ENCODE measurements around the gene MAD1L1.

The MAD1L1 gene

GRCh38 chr7:1989049-1989860 is 243.5 kb downstream of the MAD1L1 start:
- Histone ChIP-seq H3K27ac (ENCODE audit: low read length) (no peak overlapping the region), H3K4me1 (ENCODE audit: insufficient read depth, low read length) (no peaks in the 10 kb centered on the region), H3K9me3 (ENCODE audit: insufficient read depth, low read depth, low read length) (no peaks in the 10 kb centered on the region), H3K36me3 (ENCODE audit: insufficient read depth, low read depth, low read length) (no peaks in the 10 kb centered on the region), H3K27me3 (ENCODE audit: insufficient read depth, low read length) (no peaks in the 10 kb centered on the region), H3K4me3 (ENCODE audit: low read length) (no peak overlapping the region), H3K9ac (ENCODE audit: low read depth, low read length) (no peak overlapping the region)

DNA sequence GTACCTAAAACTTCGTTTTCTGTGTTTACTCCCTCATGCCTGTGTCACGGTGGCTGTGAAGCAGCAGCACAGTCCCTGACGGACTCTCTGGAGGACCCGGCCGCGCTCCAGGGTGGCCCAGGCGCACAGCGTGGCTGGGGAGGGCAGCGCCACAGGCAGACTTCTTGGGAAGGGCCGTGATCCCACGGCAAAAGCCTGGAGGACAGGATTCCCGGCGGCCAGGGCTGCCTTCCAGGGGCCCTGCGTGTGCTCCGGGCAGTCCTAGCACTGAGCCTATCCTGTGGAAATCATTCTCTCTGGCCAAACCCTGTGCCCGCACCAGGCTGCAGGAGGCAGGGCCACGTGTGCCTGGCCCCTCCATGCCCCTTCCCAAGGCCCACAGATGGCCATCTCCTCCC is 244.2 kb downstream of the MAD1L1 start:
- H3K36me3 ChIP-seq (ENCODE audit: insufficient read depth, low read depth, low read length) = no peaks in the 10 kb centered on the region
- no peak overlapping the region for H3K9ac ChIP-seq (ENCODE audit: low read depth, low read length)
- H3K4me3 ChIP-seq (ENCODE audit: low read length) = no peak overlapping the region
- H3K4me1 ChIP-seq (ENCODE audit: insufficient read depth, low read length) = no peaks in the 10 kb centered on the region
- no peaks in the 10 kb centered on the region for H3K9me3 ChIP-seq (ENCODE audit: insufficient read depth, low read depth, low read length)
- no peaks in the 10 kb centered on the region for H3K27me3 ChIP-seq (ENCODE audit: insufficient read depth, low read length)
- H3K27ac ChIP-seq (ENCODE audit: low read length) = no peak overlapping the region

DNA sequence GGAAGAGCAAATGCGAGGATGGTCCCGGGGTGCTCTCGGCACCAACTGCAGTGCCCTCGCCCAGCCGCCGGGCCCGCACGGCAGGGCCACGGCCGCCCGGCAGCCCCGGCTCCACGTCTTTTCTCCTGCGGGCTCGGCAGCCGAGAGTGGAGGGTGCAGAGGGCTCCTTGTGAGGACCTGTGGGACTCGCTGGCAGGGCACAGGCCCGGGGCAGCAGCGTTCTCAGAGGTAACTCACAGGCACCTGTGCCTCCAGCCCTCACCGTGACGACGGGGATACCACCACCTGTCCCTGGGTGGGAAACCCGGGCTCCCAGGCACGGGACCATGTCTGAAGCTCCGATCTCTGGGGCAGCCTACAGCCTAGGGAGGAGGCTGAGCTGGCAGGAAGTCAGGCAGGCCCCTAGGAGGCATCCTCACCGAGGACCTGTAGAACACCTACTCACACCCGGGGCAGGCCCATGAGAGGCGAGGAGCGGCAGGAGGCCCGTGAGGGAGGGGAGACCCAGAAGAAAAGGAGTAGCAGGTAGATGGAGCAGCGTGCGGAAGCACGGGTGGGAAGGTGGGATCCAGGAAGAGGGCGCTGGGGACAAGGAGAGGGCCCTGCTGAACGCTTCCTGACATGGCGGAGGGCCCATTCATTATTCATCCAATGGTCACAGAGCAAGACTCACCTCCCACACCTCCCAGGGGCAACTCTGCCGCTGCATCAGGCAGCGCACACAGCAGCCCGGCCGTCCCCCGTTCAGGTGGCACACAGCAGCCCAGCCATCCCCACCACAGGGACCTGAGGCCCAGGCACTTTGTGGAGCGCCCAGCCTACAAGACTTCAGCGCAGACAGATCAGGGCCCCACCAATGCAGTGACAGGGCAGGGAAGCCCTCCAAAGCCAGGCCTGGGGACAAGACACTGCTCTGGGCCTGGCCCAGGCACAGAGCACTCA is 244.9 kb downstream of the MAD1L1 start:
- no peaks in the 10 kb centered on the region for H3K27me3 ChIP-seq (ENCODE audit: insufficient read depth, low read length)
- H3K4me3 ChIP-seq (ENCODE audit: low read length) = no peak overlapping the region
- no peak overlapping the region for H3K27ac ChIP-seq (ENCODE audit: low read length)
- no peaks in the 10 kb centered on the region for H3K4me1 ChIP-seq (ENCODE audit: insufficient read depth, low read length)
- H3K9ac ChIP-seq (ENCODE audit: low read depth, low read length) = no peak overlapping the region
- H3K9me3 ChIP-seq (ENCODE audit: insufficient read depth, low read depth, low read length) = no peaks in the 10 kb centered on the region
- no peaks in the 10 kb centered on the region for H3K36me3 ChIP-seq (ENCODE audit: insufficient read depth, low read depth, low read length)

DNA sequence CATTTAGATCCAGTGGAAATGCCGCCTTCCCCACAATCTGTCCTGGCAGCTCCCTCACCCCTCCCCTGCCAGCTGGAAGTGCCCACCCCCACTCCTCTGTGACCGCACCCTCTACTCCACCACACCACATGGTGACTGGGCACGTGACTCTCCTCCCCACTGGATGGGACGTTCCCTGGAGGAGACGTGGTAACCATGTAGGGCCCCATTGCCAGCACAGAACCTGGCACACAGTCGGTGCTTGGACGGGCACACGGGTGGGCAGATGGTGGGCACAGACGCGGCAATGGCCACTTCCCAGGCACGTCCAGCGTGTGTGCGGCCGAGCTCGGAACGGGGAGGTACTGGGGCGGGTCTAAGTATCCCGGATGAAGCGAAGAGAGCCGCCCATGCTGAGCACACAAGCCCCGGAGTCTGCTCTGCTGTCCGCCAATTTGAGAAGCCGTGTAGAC is 245.6 kb downstream of the MAD1L1 start:
- Histone ChIP-seq H3K9me3 (ENCODE audit: insufficient read depth, low read depth, low read length) (no peaks in the 10 kb centered on the region), H3K4me3 (ENCODE audit: low read length) (no peak overlapping the region), H3K9ac (ENCODE audit: low read depth, low read length) (no peak overlapping the region), H3K27ac (ENCODE audit: low read length) (no peak overlapping the region), H3K27me3 (ENCODE audit: insufficient read depth, low read length) (no peaks in the 10 kb centered on the region), H3K4me1 (ENCODE audit: insufficient read depth, low read length) (no peaks in the 10 kb centered on the region), H3K36me3 (ENCODE audit: insufficient read depth, low read depth, low read length) (no peaks in the 10 kb centered on the region)

DNA sequence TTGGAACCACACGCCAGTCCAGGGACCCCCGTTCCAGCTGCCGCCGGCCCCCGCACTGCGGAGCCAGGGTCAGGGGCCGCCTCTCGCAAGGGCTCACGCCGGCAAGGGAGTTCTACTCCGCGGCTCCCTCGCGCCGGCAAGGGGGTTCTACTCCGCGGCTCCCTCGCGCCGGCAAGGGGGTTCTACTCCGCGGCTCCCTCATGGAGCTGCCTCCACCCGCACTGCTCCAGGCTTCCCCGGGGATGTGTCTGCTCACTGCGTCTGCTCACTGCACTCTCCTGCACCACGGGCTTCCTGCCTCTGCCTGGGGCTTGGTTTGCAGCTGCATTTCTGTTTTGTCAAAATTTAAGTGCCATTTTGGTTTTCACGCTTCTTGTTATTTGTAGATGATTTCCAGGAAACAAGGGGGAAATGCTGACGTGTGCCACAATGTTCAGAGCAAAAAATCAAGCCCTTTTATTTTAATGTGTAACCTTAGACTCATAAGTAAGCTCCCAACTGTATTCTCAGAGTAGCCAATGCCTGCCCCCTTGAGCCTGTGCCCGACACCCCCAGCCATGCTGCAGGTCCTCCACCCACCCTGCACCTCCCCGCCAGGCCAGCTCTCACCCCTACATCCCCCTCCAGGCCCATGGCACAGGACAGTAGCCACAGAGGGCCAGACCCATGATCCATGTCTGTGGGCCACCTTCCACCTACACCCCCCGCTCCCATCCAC is 246.2 kb downstream of the MAD1L1 start:
- H3K36me3 ChIP-seq (ENCODE audit: insufficient read depth, low read depth, low read length) = no peaks in the 10 kb centered on the region
- no peaks in the 10 kb centered on the region for H3K4me1 ChIP-seq (ENCODE audit: insufficient read depth, low read length)
- H3K27ac ChIP-seq (ENCODE audit: low read length) = no peak overlapping the region
- H3K27me3 ChIP-seq (ENCODE audit: insufficient read depth, low read length) = no peaks in the 10 kb centered on the region
- H3K9ac ChIP-seq (ENCODE audit: low read depth, low read length) = no peak overlapping the region
- H3K9me3 ChIP-seq (ENCODE audit: insufficient read depth, low read depth, low read length) = no peaks in the 10 kb centered on the region
- H3K4me3 ChIP-seq (ENCODE audit: low read length) = no peak overlapping the region

DNA sequence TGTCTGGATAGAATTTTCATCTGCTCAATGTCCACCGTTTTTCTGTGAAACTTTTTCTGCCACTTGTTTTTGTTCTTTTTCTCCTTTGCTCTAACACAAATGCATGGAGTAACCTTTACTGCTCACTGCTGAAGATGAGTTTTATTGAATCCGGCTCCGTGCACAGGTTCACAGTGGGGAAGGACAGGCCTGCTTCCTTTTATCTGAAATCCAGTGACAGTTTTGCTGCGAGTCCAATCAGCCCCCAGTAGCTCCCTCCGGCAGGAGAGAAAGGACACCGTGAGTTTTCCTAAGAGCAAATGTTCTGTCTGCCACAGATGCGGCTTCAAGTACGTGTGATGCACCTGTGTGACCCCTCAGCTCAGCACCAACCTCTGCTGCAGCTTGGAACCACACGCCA is 246.8 kb downstream of the MAD1L1 start:
- H3K27ac ChIP-seq (ENCODE audit: low read length) = no peak overlapping the region
- H3K4me3 ChIP-seq (ENCODE audit: low read length) = no peak overlapping the region
- H3K4me1 ChIP-seq (ENCODE audit: insufficient read depth, low read length) = no peaks in the 10 kb centered on the region
- H3K36me3 ChIP-seq (ENCODE audit: insufficient read depth, low read depth, low read length) = no peaks in the 10 kb centered on the region
- no peak overlapping the region for H3K9ac ChIP-seq (ENCODE audit: low read depth, low read length)
- H3K9me3 ChIP-seq (ENCODE audit: insufficient read depth, low read depth, low read length) = no peaks in the 10 kb centered on the region
- H3K27me3 ChIP-seq (ENCODE audit: insufficient read depth, low read length) = no peaks in the 10 kb centered on the region

DNA sequence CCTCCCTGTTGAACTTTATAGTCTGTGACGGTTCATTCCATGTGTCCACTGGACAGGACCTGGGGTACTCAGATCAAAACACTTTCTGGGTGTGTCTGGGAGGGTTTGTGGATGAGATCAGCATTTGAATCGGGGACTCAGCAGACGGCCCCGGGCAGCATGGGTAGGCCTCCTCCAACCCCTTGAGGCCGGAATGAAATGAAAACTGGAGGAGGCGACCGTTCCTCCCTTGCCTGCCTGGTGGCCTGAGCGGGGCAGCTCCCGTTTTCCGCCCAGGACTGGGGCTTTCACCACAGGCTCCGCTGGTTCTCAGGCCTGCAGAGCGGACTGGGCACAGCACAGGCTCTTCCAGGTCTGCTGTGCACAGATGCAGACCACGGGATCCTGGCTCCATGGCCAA is 247.7 kb downstream of the MAD1L1 start:
- no peaks in the 10 kb centered on the region for H3K36me3 ChIP-seq (ENCODE audit: insufficient read depth, low read depth, low read length)
- no peaks in the 10 kb centered on the region for H3K9me3 ChIP-seq (ENCODE audit: insufficient read depth, low read depth, low read length)
- no peak overlapping the region for H3K4me3 ChIP-seq (ENCODE audit: low read length)
- H3K27me3 ChIP-seq (ENCODE audit: insufficient read depth, low read length) = no peaks in the 10 kb centered on the region
- no peaks in the 10 kb centered on the region for H3K4me1 ChIP-seq (ENCODE audit: insufficient read depth, low read length)
- H3K27ac ChIP-seq (ENCODE audit: low read length) = no peak overlapping the region
- H3K9ac ChIP-seq (ENCODE audit: low read depth, low read length) = no peak overlapping the region

DNA sequence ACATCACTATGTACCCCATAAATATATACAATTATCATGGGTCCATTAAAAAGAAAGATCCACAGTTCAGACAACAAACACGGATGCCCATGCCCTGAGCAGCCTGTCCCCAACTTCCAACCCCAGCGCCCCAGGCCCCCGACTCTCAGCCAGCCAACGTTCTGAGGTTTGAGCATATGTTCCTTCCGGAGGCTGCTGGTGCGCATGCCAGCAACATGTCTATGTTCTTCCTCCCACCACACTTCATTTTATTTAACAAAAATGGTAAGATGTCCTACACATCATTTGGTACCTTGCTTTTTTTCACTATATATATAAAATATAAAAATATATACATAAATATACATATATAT is 250.9 kb downstream of the MAD1L1 start:
- Histone ChIP-seq H3K27me3 (ENCODE audit: insufficient read depth, low read length) (no peaks in the 10 kb centered on the region), H3K4me1 (ENCODE audit: insufficient read depth, low read length) (no peaks in the 10 kb centered on the region)

GRCh38 chr7:1981201-1981877 is 251.4 kb downstream of the MAD1L1 start:
- no peaks in the 10 kb centered on the region for H3K27me3 ChIP-seq (ENCODE audit: insufficient read depth, low read length)
- H3K36me3 ChIP-seq (ENCODE audit: insufficient read depth, low read depth, low read length) = 0 out of 2 replicates have a peak, but pooled peaks cover 7% of the 10 kb centered on the region
- H3K27ac ChIP-seq (ENCODE audit: low read length) = no peak overlapping the region
- H3K4me1 ChIP-seq (ENCODE audit: insufficient read depth, low read length) = no peaks in the 10 kb centered on the region
- no peaks in the 10 kb centered on the region for H3K9me3 ChIP-seq (ENCODE audit: insufficient read depth, low read depth, low read length)
- no peak overlapping the region for H3K9ac ChIP-seq (ENCODE audit: low read depth, low read length)
- no peak overlapping the region for H3K4me3 ChIP-seq (ENCODE audit: low read length)

More for the DNA sequence above, 250.9 kb downstream of the MAD1L1 start:
- Histone ChIP-seq H3K4me3 (ENCODE audit: low read length) (no peak overlapping the region), H3K9me3 (ENCODE audit: insufficient read depth, low read depth, low read length) (no peaks in the 10 kb centered on the region), H3K27ac (ENCODE audit: low read length) (no peak overlapping the region), H3K36me3 (ENCODE audit: insufficient read depth, low read depth, low read length) (0 out of 2 replicates have a peak, but pooled peaks cover 3% of the 10 kb centered on the region), H3K9ac (ENCODE audit: low read depth, low read length) (no peak overlapping the region)

- Histone ChIP-seq H3K9me3 (ENCODE audit: insufficient read depth, low read depth, low read length) (no peaks in the 10 kb centered on the region), H3K27ac (ENCODE audit: low read length) (no peak overlapping the region), H3K4me1 (ENCODE audit: insufficient read depth, low read length) (no peaks in the 10 kb centered on the region), H3K36me3 (ENCODE audit: insufficient read depth, low read depth, low read length) (0 out of 2 replicates have a peak, but pooled peaks cover 12% of the 10 kb centered on the region), H3K9ac (ENCODE audit: low read depth, low read length) (no peak overlapping the region), H3K27me3 (ENCODE audit: insufficient read depth, low read length) (no peaks in the 10 kb centered on the region), H3K4me3 (ENCODE audit: low read length) (no peak overlapping the region)
These were observed 252.9 kb downstream of the MAD1L1 start for GRCh38 chr7:1979591-1980560.
